Loucy (cell line): Measurements from ENCODE around the gene STPG2.

Experiments used
- H2AFZ ChIP-seq: fragments of 200-600 bp; sonication (generic); 2 replicates; pipeline ENCODE4 v1.6.0; 2016; ENCODE audit warnings: antibody characterized with exemption, mild to moderate bottlenecking, low read length, moderate library complexity
- H3F3A ChIP-seq: fragments of 200-600 bp; 2 replicates; pipeline ENCODE4 v1.6.0; 2016; ENCODE audit warnings: antibody characterized with exemption, low read depth, mild to moderate bottlenecking
- H3K27me3 ChIP-seq: fragments of 200-600 bp; sonication (generic); 2 replicates; pipeline ENCODE4 v1.6.1; 2014; ENCODE audit warnings: low read length, mild to moderate bottlenecking; ENCODE audit not compliant: insufficient read depth, poor library complexity, severe bottlenecking
- H3K36me3 ChIP-seq: fragments of 200-600 bp; sonication (generic); 2 replicates; pipeline ENCODE4 v1.6.1; 2016; ENCODE audit warnings: low read length; ENCODE audit not compliant: insufficient read depth
- H3K4me1 ChIP-seq: fragments of 200-600 bp; sonication (generic); 2 replicates; pipeline ENCODE4 v1.5.1; 2014; ENCODE audit warnings: low read length, mild to moderate bottlenecking; ENCODE audit not compliant: insufficient read depth, poor library complexity, severe bottlenecking
- H3K4me2 ChIP-seq: fragments of 200-600 bp; sonication (generic); 2 replicates; pipeline ENCODE4 v1.6.0; 2014; ENCODE audit warnings: antibody characterized with exemption, low read length, low read depth, mild to moderate bottlenecking; ENCODE audit not compliant: poor library complexity, severe bottlenecking
- H3K4me3 ChIP-seq: fragments of 200-600 bp; sonication (generic); 2 replicates; pipeline ENCODE4 v1.5.1; 2014; ENCODE audit warnings: low read length, mild to moderate bottlenecking, mixed read lengths; ENCODE audit not compliant: poor library complexity, severe bottlenecking
- H3K79me2 ChIP-seq: fragments of 200-600 bp; sonication (generic); 2 replicates; pipeline ENCODE4 v1.6.1; 2014; ENCODE audit warnings: low read length; ENCODE audit not compliant: insufficient read depth
- H3K9ac ChIP-seq: fragments of 200-600 bp; sonication (generic); 2 replicates; pipeline ENCODE4 v1.6.0; 2014; ENCODE audit warnings: mild to moderate bottlenecking, low read depth, low read length, moderate library complexity; ENCODE audit not compliant: poor library complexity, severe bottlenecking
- H3K9me2 ChIP-seq: fragments of 200-600 bp; sonication (generic); replicated peaks from 2 replicates; pipeline ENCODE4 v1.6.1; 2016; ENCODE audit warnings: low read depth, low read length, mixed read lengths
- H3K9me3 ChIP-seq: fragments of 200-600 bp; sonication (generic); 2 replicates; pipeline ENCODE4 v1.6.1; 2014; ENCODE audit warnings: mild to moderate bottlenecking, antibody characterized with exemption, low read length, low read depth; ENCODE audit not compliant: insufficient read depth
- H4K20me1 ChIP-seq: fragments of 200-600 bp; sonication (generic); 2 replicates; pipeline ENCODE4 v1.6.0; 2014; ENCODE audit warnings: antibody characterized with exemption, low read length, mild to moderate bottlenecking; ENCODE audit not compliant: insufficient read depth, poor library complexity, severe bottlenecking
- EZH2phosphoT487 ChIP-seq: fragments of 200-600 bp; IDR thresholded peaks from 2 replicates; pipeline ENCODE4 v1.6.1; 2018; ENCODE audit warnings: antibody characterized with exemption, mild to moderate bottlenecking, moderate library complexity, borderline replicate concordance
- TF ChIP-seq, protein P1 (sequence below): fragments of 200-600 bp; sonication (generic); conservative IDR thresholded peaks from 2 replicates; pipeline ENCODE4 v1.5.1; 2014; ENCODE audit warnings: mild to moderate bottlenecking, antibody characterized with exemption, low read length

Gene STPG2

DNA sequence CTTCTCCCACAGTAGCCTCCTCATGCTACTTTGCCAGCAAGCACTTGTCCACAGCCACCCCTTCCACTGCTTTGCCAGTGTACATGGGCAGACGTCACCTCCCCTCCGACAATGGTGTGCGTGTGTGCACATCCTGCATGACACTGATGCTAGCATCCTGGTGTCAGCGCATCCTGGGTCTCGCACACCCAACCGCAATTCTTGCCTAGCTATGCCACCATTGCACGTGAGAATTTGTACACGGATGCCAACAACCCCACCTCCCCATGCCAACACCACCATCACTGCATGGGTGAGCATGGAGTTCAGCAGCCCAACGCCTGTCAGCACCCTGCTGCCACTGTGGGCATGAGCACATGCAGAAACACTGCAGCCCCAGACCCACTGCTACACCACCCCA, 550.0 kb downstream of the STPG2 start:
- Histone ChIP-seq H3K79me2 (no peaks in the 10 kb centered on the region), H3K9ac (no peak overlapping the region), H3K9me3 (no peaks in the 10 kb centered on the region; the same call in 1 of the 2 replicates), H3K9me2 (no peaks in the 10 kb centered on the region), H2AFZ (no peak overlapping the region), H3K4me3 (no peak overlapping the region), H3K27me3 (no peaks in the 10 kb centered on the region), H4K20me1 (no peaks in the 10 kb centered on the region), H3F3A (no peaks in the 10 kb centered on the region), H3K4me2 (no peak overlapping the region), H3K36me3 (no peaks in the 10 kb centered on the region), H3K4me1 (no peaks in the 10 kb centered on the region)
- TF ChIP-seq, protein P1, sequence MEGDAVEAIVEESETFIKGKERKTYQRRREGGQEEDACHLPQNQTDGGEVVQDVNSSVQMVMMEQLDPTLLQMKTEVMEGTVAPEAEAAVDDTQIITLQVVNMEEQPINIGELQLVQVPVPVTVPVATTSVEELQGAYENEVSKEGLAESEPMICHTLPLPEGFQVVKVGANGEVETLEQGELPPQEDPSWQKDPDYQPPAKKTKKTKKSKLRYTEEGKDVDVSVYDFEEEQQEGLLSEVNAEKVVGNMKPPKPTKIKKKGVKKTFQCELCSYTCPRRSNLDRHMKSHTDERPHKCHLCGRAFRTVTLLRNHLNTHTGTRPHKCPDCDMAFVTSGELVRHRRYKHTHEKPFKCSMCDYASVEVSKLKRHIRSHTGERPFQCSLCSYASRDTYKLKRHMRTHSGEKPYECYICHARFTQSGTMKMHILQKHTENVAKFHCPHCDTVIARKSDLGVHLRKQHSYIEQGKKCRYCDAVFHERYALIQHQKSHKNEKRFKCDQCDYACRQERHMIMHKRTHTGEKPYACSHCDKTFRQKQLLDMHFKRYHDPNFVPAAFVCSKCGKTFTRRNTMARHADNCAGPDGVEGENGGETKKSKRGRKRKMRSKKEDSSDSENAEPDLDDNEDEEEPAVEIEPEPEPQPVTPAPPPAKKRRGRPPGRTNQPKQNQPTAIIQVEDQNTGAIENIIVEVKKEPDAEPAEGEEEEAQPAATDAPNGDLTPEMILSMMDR: no peak
- no peak for TF ChIP-seq EZH2phosphoT487

DNA sequence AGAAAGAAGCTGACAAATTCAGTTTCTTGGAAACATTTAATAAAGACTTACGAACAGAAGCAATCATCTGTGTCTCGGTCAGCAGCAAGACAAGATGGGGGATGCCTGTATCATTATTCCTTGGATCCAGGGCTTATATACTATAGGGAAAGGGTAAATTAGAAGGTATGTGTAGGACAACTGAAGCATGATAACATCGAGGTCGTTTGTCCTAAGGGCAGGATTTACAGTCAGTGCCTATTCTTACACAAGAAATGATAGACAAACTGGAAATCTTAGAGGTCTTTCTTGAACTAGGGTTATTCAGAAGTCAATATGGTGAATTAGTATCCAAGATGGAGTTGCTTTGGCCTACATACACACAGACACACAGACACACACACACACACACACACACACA, 553.0 kb downstream of the STPG2 start:
- Histone ChIP-seq H3K79me2 (no peaks in the 10 kb centered on the region), H2AFZ (no peak overlapping the region), H3K27me3 (no peaks in the 10 kb centered on the region), H3F3A (no peaks in the 10 kb centered on the region), H3K9ac (no peak overlapping the region), H3K9me2 (no peaks in the 10 kb centered on the region), H3K36me3 (no peaks in the 10 kb centered on the region), H3K4me3 (no peak overlapping the region), H3K4me1 (no peaks in the 10 kb centered on the region), H4K20me1 (no peaks in the 10 kb centered on the region), H3K9me3 (no peaks in the 10 kb centered on the region; the same call in 1 of the 2 replicates), H3K4me2 (no peak overlapping the region)
- TF ChIP-seq, protein P1: no peak
- TF ChIP-seq EZH2phosphoT487: no peak

DNA sequence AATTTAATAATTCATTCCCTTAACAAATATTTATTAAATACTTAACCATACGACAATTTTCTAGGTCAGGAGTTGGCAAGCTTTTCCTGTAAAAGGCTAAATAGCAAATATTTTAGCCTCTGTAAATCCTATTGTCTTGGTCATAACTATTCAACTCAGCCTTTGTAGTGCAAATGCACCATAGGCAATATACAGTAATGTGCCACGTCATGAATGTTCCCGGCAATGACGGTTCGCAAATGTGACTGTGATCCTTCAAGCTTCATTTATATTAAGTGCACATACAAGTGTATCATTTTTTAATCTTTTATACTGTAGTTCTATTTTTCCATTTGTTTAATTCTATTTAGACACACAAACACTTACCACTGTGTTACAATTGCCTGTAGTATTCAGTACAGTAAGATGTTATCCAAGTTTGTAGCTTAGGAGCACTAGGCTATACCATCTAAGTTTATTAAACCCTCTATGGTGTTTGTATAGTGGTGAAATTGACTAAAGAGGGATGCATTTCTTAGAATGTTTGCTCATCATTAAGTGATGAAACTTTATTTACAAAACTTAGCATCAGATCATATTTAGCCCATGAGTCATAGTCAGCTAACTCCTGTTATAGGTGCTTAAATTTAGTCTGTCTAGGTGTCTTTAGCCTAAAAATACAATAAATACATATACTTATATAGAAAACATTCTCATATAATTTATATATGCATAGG, 553.6 kb downstream of the STPG2 start:
- H3K79me2 ChIP-seq: no peaks in the 10 kb centered on the region
- H3K9ac ChIP-seq: no peak overlapping the region
- H4K20me1 ChIP-seq: no peaks in the 10 kb centered on the region
- no peaks in the 10 kb centered on the region for H3K27me3 ChIP-seq
- no peak overlapping the region for H3K4me3 ChIP-seq
- H3K4me1 ChIP-seq: no peaks in the 10 kb centered on the region
- H3K9me3 ChIP-seq: no peaks in the 10 kb centered on the region; the same call in 1 of the 2 replicates
- no peak for TF ChIP-seq EZH2phosphoT487
- TF ChIP-seq, protein P1: no peak
- H3F3A ChIP-seq: no peaks in the 10 kb centered on the region
- H3K36me3 ChIP-seq: no peaks in the 10 kb centered on the region
- H3K9me2 ChIP-seq: no peaks in the 10 kb centered on the region
- no peak overlapping the region for H2AFZ ChIP-seq
- H3K4me2 ChIP-seq: no peak overlapping the region
